Measurements from ENCODE around the gene SLC22A16.

The SLC22A16 gene

DNA sequence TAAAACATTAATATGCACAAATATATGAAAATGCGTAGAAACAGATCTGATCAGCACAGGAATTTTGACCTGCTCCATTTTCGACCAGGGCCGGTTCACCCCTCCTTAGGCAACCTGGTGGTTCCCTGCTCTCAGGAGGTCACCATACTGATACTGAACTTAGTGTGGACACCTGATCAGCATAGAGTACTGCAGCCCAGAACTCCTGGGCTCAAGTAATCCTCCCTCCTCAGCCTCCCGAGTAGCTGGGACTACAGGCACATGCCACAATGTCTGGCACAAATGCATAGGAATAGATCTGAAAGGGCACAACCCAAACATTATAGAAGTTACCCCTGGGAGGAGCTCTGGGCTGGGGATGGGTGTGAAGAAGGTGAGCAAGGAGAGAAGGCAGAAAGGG is 36.4 kb downstream of the SLC22A16 start:
- DNase-seq: no peak

DNA sequence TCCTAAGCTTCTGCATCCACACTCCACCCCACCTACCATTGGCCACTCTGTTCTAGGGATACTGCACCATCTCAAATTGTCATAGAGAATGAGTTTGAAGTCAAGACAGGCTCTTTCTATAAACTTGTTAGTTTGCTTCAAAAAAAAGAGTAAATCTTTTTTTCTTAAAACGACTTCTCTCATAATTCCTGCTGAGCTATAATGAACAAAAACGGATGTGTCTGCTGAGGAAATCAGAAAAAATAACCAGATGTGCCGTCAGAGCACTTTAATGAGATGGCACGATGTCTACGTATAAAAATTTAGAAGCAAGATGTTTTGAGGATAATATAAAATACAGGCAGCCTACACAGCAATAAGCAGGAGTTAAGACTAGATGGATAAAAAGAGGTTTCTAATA is 37.1 kb downstream of the SLC22A16 start:
- no peak for DNase-seq

DNA sequence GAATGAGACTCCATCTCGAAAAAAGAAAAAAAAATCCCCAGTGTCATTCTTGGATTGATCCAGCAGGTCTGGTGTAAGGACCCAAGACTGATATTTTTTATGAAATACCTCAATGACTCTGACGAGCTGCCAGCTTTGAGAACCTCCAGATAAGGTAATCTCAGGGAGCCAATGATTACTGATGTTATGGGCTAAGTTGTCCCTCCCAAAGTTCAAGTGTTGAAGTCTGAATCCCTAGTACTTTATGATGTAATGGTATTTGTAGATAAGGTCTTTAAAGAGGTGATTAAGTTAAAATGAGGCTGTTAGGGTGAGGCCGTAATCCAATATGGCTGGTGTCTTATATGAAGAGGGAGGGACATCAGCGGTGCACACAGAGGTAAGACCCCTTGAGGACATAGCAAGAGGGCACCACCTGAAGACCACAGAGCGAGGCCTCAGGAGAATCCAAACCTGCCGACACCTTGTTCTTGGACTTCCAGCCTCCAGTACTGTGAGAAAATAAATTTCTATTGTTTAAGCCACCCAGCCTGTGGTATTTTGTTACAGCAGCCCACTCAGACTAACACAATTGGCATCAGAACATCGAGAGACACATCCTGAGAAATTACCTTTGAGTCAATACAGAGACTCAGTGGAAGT is 41.3 kb downstream of the SLC22A16 start:
- no peak for DNase-seq

DNA sequence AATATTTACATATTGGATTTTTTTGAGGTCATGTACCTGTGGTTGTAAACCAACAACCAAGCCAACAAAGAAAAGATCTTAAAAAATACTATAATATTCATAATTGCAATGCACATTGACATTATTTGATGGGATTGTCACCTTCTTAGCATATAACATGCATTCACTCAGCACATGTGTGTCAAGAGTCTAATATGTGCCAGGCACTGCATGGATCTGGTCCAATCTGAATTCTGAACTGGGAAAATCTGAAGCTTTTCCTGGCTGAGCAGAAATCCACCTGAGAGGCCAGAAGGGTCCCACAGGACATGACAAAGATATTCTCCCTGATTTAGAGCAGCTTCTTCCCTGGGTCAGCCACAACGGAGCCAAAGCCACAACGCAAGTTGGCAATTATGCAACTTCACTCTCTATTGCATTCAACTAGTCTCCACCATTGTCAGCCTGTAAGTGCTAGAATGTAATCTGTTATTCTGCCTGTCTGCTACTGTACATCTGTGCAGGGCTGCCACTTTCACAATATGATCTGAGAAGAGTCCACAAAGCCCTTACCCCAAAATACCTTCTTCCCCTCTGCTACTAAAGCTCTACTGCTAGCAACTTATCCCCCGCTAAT is 44.0 kb downstream of the SLC22A16 start:
- no peak for DNase-seq

DNA sequence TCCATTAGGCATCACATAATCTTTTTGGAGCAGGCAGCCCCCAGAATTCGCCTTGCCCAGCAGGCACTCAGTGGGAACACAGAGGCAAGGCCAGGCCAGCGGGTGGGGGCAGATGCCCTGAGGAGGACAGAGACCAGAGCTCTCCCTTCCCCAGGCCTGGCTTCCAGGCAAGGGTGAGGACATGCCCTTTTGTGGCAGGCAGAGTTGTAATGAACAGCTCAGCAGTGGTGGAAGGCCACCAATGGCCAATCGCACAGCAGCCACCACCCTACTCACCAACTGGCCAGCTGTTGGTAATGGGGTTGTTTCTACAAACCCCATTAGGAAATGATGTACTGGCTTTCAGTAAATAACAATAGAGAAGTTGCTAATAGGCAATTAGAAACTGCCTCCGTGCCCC is 45.7 kb downstream of the SLC22A16 start:
- no peak for DNase-seq

DNA sequence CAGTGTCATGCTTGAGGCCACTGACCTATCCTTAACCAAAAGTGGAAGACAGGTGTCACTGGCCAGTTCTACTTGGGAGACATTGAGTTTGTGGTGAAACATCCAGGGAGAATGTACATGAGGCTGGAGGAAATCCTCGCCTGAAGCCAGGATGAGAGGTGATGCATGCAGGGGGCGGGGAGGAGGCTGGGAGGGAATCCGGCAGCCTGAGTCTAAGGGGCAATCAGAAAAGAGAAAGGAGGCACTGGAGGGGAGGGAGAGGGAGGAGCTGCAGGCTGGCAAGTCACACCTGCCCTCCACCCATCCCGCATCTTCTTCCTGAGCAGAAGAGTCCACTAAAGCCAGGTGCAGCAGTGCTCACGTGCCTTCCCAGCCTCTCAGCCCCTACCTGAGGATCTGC is 46.2 kb downstream of the SLC22A16 start:
- DNase-seq: no peak

DNA sequence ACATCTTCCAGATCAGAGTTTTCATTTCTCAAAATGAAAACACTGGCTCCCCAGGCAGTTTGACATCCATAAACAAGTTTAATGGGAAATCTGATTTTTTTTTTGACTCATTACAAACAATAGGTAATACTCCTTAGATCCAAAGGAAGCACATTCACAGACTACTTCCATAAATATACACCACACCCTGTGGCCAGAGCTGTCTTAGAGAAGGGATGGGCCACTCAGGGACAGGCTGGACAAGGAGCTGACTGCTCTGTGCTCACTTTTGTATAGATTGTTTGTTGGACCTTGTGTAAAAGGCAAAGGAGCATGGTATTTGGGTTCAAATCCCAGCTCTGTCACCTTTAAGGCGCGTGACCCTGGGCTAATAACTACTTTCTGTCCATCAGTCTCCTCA is 48.3 kb downstream of the SLC22A16 start:
- no peak for DNase-seq

DNA sequence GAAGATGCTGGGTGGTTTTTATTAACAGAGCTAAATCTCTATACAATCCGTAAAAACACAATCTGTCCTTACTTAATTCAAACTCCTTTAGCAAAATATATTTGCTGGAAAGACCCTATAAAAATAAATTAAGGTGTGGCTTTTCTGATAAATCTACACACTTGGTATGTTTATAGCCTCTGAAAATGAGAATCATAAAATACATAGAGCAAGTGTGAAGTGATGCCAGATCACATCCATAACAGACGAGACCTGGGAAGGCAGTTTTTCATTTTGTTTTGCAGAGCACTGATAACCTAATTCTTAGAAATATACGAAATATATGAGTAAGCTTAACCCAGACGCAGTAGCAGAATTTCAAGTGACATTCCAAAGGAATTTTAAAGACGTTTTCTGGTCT is 50.6 kb downstream of the SLC22A16 start:
- DNase-seq: no peak

DNA sequence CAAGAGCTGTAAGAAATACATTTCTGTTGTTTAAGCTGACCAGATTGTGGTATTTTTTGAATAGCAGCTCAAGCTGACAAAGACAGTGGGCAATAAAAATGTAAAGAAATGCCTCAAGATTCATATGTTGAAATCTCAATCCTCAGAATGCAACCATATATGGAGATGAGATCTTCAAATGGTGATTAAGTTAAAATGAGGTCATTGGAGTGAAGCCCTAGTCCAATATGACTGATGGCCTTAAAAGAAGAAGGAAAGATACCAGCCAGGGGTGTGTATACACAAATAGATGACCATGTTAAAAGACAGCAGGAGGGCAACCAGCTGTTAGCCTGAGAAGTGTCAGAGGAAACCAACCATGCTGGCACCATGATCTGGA is 54.0 kb downstream of the SLC22A16 start:
- DNase-seq: no peak

DNA sequence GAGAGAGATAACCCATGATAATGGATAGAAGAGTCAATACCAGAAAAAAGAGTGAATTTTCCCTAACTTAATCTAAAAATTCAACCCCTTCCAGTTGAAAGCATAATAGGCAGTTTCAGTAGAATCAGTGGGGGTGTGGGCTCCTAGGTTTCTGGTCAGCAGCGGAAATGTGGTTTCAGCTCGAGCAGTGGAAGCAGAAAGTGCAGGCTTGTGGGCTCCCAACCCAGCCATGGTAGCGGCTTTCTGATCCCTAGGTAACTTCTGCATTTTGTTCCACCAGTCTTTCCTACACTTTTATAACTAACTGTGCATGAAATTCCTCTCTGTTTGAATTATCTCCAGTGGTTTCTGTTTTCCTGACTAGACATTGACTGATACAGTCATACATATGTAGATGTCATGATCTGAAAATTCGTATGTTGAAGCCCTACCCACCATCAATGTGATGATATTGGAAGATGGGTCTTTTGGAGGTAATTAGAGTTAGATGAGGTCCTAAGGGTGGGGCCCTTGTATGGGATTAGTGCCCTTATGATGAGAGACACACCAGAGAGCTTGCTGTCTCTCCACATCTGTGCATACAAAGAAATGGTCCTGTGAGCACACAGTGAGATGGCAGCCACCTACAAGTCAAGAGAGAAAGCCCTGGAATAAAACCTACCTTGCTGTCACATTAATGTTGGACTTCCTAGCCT is 54.5 kb downstream of the SLC22A16 start:
- DNase-seq: no peak

DNA sequence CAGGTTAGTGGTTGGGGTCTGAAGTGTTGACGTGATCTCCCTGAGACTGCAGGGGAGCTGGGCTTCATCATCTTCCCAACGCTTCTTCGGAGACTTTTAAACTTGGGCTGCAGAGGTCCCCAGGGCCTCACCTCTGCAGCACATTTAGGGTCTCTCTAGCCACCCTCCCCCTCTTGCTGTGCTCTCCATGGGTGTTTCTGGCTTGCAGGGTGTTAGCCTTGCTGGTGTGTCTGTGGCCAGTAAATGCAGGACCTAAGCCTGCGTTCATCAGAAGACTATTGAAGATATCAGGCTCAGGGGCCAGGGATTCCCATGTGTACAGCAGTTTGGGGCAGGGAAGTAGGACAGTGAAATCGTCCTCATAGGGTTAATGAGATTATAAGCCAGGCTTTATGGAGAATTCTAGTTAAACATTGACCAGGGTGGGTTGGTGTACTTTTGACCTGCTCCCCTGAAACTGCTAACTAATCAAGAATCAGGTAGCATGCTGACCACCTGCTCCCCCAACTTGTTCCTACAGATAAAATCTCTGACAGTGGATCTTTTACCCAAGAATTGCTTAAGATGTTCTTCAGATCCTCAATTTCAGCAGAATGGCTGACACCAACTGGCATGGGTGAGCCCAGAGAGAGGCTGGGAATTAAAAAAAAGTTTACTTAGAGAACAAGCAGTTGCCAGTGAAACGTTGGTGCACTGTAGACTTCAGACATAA is 57.2 kb downstream of the SLC22A16 start:
- DNase-seq: no peak

DNA sequence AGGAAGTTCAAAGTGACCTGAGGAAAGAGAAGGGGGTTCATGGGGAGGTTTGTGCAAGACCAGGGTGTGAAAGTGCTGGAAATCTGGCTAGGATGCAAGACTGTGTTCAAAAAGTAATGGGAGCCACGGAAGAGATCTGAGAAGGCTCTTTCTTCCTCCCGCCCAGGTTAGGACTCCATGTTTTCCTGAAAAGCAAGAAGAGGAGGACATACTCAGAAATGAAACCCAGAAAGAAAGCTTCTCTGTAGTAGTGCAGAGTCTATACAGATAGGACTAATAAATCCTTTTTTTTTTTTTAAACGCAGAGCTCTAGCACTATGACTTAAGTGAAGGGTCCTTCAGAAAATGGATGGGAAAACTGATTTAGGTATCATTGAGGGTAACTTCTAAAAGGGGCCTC is 57.8 kb downstream of the SLC22A16 start:
- no peak for DNase-seq

DNA sequence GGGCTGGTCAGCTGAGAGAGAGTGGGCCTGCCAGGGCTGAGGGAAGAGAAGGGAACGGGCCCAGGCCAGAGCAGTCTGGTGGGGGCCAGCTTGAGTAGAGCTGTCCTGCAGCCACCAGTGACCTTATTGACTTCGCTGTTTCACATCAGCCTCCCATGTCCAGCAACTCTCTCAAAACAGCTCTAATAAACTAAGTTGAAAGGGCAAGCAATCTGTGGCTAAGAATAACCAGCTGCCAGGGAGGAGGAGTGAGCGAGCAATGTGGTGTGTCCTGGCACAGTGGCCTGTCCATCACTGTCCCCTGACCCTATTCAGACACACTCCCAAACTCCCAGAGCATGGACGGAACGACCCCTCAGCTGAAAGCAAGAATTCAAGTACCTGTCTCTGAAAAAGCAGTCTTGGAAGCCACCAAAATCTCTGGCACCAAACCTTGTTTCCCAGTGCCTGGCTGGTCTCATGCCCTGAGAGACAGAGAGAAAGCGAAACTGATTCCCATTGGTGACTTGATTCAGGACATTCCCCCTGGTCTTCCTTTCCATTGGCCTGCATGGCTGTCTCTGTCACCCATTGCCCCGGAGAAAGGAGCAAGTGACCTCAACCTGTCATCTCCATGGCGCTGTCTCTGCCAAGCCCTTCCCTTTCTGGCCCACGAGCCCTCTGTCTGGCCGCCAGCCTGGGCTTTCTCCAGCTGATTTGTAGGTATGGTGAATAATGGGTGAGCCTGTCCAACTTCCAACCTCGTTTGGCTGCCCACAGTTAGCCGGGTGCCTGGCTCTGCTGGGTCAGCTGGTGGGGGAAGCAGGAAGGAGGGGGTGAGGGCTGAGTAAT is 61.1 kb downstream of the SLC22A16 start, which contains the start of gene DDO:
Gene DDO (minus strand): TSS at position 490 of the 831 bp plus-strand sequence. CDS start 2,113 bp downstream, outside the sequence.
- DNase-seq: no peak

DNA sequence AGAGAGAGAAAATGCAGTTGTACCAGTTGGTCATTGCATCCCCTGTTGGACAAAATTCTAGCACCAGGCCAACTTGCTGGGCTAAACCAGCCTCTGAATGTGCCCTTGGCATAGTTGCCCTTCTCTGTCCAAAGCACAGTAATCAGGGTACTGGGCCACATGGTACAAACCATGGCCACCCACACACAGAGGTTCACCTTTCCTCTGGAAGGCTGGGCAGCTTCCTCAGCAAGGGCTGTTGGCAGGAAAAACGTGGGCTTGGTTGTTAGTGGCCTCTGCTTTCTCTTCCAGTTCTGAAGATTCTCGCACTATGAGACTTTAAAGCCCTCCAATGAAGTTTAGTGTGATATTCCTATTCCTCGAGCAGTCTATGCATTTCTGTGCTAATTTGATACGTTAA is 61.7 kb downstream of the SLC22A16 start:
- no peak for DNase-seq

DNA sequence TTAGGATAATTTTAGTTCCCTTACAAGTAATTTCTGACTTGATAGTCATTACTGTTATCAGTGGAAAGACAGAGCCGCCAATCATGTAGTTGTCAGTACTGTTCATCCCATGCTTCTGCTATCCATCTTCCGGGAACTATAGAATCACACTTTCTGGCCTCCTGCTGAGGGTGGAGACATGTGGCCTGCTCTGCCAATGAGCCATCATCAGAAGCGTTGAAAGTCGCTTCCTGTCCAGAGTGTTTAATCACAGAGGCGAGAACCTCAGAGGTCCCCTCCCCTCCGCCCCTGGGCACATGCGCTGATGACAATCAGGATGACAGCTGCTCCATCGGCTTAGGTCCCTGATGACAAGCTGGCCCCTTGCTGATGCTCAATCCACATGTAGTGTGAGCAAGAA is 64.1 kb downstream of the SLC22A16 start:
- DNase-seq: no peak

DNA sequence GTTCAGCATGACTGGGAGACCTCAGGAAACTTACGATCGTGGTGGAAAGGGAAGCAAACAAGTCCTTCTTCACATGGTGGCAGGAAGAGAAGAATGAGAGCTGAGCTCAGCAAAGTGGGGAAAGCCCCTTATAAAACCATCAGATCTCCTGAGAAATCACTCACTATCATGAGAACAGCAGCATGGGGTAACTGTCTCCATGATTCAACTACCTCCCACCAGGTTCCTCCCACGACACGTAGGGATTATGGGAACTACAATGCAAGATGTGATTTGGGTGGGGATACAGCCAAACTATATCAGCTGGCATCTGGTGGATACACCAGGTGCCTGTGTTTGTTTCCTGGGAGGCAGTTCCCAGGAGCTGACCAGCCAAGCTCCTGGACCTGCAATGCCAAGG is 65.9 kb downstream of the SLC22A16 start:
- DNase-seq: no peak

DNA sequence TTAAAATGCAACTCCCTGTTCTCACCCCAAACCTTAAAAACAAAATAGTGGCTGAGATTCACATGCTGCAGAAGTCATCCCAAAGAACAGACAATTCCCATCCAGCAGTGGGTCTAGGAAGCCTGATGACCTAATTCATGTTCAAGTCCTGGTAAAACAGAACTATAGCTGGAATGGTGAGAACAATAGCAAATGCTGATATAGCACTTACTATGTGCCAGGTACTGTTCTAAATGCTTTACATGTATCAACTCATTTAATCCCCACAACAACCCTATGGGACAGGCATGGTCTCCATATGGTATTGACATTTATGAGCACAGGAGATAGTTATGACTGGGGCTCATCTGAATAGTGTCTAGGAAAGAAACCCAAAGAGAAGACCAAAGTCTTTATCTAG is 66.6 kb downstream of the SLC22A16 start:
- no peak for DNase-seq

DNA sequence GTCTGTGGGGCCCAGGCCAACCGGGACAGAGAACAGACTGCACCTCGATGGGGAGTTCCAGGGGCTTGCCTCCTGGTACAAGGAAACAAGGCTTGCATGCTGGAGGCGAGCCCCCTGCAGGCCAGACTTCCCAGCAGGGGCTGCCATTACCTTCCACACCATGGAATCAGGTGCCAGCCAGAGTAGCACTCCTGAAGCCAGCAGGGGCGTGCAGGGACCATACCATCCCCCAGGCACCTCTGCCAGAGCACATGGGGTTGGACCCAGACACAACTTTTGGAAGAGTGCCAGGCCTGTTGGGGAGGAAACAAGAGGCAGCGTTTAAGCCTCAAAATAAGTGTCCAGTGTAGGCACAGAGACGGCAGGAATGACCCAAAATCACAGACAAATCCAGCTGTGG is 67.5 kb downstream of the SLC22A16 start:
- DNase-seq: no peak

DNA sequence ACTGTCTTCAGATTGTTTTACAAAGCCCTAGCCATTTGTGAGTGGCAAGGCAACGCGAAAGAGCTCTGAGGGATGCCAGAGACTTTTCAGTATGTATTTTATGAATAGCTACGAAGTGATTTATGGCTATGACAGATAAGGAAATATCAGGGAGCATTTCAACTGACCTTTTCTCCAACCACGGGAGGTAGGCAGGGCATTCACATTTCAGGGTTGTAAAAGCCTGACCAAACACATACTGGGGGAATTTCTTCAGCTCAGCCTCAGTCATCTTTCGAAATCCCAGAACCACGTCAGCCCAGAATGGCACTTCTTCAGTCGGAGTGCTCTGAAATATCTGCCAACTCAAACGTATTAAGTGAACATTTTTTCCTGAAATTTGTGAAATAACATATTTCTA is 71.8 kb downstream of the SLC22A16 start:
- DNase-seq: no peak

DNA sequence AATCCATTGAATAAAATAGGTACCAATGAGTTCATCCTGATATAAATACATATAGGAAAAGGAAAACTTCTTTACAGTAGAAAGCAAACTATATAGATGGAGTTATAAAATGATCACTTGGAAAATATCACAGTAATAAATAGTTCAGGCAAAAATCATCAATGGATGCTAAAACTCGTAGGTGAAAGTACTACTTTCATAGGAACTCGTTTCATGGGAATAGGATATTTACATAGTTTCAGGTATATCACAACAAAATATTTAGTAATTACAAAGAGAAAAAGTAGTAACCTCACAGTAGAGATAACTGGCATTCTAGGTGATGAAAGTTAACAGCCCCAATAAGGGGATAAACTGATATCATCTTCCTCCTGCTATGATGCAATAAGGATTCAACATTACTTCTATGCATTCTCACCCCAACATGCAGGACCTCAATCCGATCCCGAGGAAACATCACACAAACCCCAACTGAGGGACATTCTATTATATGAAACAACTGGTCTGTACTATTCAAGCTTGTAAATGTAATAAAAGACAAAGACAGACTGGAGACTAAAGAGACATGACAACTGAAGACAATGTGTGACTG is 74.7 kb downstream of the SLC22A16 start:
- DNase-seq: no peak

DNA sequence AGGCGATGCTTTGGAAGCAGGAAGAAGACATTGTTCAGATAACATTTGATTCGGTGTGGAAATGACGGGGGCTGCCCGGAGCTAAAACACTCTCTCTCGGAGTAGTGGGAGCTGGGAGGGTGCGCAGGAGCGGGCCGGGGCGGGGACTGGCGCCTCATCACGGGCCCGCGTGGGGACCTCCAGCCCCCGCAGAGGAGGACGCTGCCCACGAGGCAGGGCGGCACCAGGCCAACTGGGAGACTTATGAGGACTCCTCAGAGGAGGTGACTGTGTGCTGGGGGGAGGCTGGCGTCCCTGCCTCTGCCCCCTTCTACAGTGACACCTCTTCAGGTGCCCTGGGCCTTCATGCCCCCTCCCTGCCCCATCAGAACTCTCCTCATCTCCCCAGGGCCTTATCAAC is 76.2 kb downstream of the SLC22A16 start:
- DNase-seq: no peak
